OCI-LY1 (cell line): Measurements from ENCODE around the gene GRK6.
A peak's percentile ranks its signal among the peaks of the same experiment; 100 is the strongest.

Experiments used
- H2AFZ ChIP-seq: fragments of 200-600 bp; sonication (generic), shearing (Covaris generic); 2 replicates; pipeline ENCODE4 v1.6.0; 2014; ENCODE audit warnings: antibody characterized with exemption, mild to moderate bottlenecking, low read length
- H3F3A ChIP-seq: fragments of 200-600 bp; sonication (generic), shearing (Covaris generic); 2 replicates; pipeline ENCODE4 v1.6.0; 2014; ENCODE audit warnings: mild to moderate bottlenecking, antibody characterized with exemption, low read length, moderate library complexity; ENCODE audit not compliant: insufficient read depth
- H3K27ac ChIP-seq: fragments of 200-600 bp; sonication (generic); 2 replicates; pipeline ENCODE4 v1.5.1; 2014; ENCODE audit warnings: low read length, mixed run types, mild to moderate bottlenecking, low read depth; ENCODE audit not compliant: poor library complexity, severe bottlenecking
- H3K27me3 ChIP-seq: fragments of 200-600 bp; sonication (generic); 2 replicates; pipeline ENCODE4 v1.6.0; 2014; ENCODE audit warnings: antibody characterized with exemption, mild to moderate bottlenecking, low read length, moderate library complexity; ENCODE audit not compliant: insufficient read depth
- H3K36me3 ChIP-seq: fragments of 200-600 bp; sonication (generic); 2 replicates; pipeline ENCODE4 v1.6.1; 2014; ENCODE audit warnings: mild to moderate bottlenecking, antibody characterized with exemption, low read length, moderate library complexity, mixed read lengths; ENCODE audit not compliant: insufficient read depth
- H3K4me1 ChIP-seq: fragments of 200-600 bp; sonication (generic); 2 replicates; pipeline ENCODE4 v1.5.1; 2014; ENCODE audit warnings: mild to moderate bottlenecking, low read length, moderate library complexity; ENCODE audit not compliant: insufficient read depth, severe bottlenecking
- H3K4me2 ChIP-seq: fragments of 200-600 bp; sonication (generic), shearing (Covaris generic); 2 replicates; pipeline ENCODE4 v1.6.1; 2014; ENCODE audit warnings: low read length
- H3K4me3 ChIP-seq: fragments of 200-600 bp; sonication (generic); 2 replicates; pipeline ENCODE4 v1.5.1; 2014; ENCODE audit warnings: low read length, low read depth, mild to moderate bottlenecking, mixed read lengths; ENCODE audit not compliant: poor library complexity, severe bottlenecking
- H3K79me2 ChIP-seq: fragments of 200-600 bp; shearing (Covaris generic); 2 replicates; pipeline ENCODE4 v1.6.1; 2016; ENCODE audit warnings: mixed run types, low read length, mixed read lengths; ENCODE audit not compliant: insufficient read depth
- H3K9ac ChIP-seq: fragments of 200-600 bp; sonication (generic), shearing (Covaris generic); 2 replicates; pipeline ENCODE4 v1.6.1; 2014; ENCODE audit warnings: mild to moderate bottlenecking, low read length, mixed read lengths
- H3K9me2 ChIP-seq: fragments of 200-600 bp; sonication (generic), shearing (Covaris generic); 2 replicates; pipeline ENCODE4 v1.6.1; 2014; ENCODE audit warnings: low read depth, mild to moderate bottlenecking, low read length, mixed read lengths
- H3K9me3 ChIP-seq: fragments of 200-600 bp; shearing (Covaris generic); 2 replicates; pipeline ENCODE4 v1.6.1; 2014; ENCODE audit warnings: low read length, mixed read lengths
- H4K20me1 ChIP-seq: fragments of 200-600 bp; sonication (generic), shearing (Covaris generic); 2 replicates; pipeline ENCODE4 v1.6.0; 2016; ENCODE audit warnings: mild to moderate bottlenecking, low read length; ENCODE audit not compliant: insufficient read depth
- EZH2 ChIP-seq: fragments of 200-600 bp; sonication (generic), shearing (Covaris generic); IDR thresholded peaks from 2 replicates; pipeline ENCODE4 v1.8.0; 2017; ENCODE audit warnings: borderline replicate concordance, mixed run types, mild to moderate bottlenecking, antibody characterized with exemption, low read length, moderate library complexity, mixed read lengths
- TF ChIP-seq, protein P1 (sequence below): fragments of 200-600 bp; sonication (generic), shearing (Covaris generic); IDR thresholded peaks from 2 replicates; pipeline ENCODE4 v1.5.1; 2017; ENCODE audit warnings: mild to moderate bottlenecking, antibody characterized with exemption, low read length, moderate library complexity, mixed read lengths

The GRK6 gene

DNA sequence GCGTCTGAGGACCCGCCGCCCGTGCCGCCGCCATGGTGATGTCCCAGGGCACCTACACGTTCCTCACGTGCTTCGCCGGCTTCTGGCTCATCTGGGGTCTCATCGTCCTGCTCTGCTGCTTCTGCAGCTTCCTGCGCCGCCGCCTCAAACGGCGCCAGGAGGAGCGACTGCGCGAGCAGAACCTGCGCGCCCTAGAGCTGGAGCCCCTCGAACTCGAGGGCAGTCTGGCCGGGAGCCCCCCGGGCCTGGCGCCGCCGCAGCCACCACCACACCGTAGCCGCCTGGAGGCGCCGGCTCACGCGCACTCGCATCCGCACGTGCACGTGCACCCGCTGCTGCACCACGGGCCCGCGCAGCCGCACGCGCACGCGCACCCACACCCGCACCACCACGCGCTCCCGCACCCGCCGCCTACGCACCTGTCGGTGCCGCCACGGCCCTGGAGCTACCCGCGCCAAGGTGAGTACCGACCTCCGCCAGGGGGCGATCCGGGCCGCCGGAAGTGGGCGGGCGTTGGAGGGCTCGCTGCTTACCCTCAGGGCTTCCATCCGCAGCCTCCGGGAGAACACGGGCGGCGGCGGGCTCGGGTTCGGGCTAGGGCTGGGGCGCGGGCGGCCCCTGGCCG, 28.7 kb downstream of the GRK6 start:
- H3K36me3 ChIP-seq = peaks cover 33% of the 10 kb centered on the region; the same call in 1 of the 2 replicates
- no peaks in the 10 kb centered on the region for H3F3A ChIP-seq
- H3K79me2 ChIP-seq = no peaks in the 10 kb centered on the region
- H3K4me2 ChIP-seq = peak overlapping the region; percentile 83
- H3K4me3 ChIP-seq = peak overlapping the region; percentile 78
- no peak overlapping the region for H2AFZ ChIP-seq
- H3K27me3 ChIP-seq = no peaks in the 10 kb centered on the region
- TF ChIP-seq, protein P1, sequence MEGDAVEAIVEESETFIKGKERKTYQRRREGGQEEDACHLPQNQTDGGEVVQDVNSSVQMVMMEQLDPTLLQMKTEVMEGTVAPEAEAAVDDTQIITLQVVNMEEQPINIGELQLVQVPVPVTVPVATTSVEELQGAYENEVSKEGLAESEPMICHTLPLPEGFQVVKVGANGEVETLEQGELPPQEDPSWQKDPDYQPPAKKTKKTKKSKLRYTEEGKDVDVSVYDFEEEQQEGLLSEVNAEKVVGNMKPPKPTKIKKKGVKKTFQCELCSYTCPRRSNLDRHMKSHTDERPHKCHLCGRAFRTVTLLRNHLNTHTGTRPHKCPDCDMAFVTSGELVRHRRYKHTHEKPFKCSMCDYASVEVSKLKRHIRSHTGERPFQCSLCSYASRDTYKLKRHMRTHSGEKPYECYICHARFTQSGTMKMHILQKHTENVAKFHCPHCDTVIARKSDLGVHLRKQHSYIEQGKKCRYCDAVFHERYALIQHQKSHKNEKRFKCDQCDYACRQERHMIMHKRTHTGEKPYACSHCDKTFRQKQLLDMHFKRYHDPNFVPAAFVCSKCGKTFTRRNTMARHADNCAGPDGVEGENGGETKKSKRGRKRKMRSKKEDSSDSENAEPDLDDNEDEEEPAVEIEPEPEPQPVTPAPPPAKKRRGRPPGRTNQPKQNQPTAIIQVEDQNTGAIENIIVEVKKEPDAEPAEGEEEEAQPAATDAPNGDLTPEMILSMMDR = peak; percentile 80
- TF ChIP-seq EZH2 = no peak
- H3K4me1 ChIP-seq = peaks cover 36% of the 10 kb centered on the region
- no peaks in the 10 kb centered on the region for H3K9me2 ChIP-seq
- H3K9me3 ChIP-seq = no peaks in the 10 kb centered on the region
- H4K20me1 ChIP-seq = no peaks in the 10 kb centered on the region
- H3K9ac ChIP-seq = peak overlapping the region; percentile 91
- H3K27ac ChIP-seq = peak overlapping the region; percentile 96

DNA sequence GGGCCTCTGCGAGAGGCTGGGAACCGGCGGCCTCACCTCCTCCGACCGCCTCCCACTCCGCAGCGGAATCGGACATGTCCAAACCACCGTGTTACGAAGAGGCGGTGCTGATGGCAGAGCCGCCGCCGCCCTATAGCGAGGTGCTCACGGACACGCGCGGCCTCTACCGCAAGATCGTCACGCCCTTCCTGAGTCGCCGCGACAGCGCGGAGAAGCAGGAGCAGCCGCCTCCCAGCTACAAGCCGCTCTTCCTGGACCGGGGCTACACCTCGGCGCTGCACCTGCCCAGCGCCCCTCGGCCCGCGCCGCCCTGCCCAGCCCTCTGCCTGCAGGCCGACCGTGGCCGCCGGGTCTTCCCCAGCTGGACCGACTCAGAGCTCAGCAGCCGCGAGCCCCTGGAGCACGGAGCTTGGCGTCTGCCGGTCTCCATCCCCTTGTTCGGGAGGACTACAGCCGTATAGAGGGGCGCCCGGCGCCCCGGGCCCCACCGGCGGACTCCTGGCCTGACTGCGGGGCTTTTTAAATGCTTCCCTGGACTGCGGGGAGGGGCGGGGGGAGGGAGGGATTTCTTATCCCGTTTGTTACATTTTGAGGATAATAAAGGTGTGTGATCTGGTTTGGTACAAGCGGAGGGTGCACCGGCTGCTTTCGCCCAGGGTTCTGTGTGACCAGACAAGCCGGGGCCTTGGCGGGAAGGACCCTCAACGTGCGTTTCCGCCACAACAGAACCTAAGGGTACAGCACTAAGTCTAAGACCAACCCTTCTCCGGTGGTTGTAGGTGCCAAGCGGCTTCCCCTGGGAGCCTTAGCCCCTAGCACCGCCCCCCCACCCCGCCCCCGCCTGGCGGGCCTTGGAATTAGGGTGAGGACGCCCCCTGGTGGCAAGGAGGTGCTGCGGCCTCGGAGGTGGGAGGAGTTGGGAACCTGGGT, 29.4 kb downstream of the GRK6 start:
- peaks cover 36% of the 10 kb centered on the region for H3K4me1 ChIP-seq
- peak overlapping the region; percentile 83 for H3K4me2 ChIP-seq
- H3K9ac ChIP-seq = peak overlapping the region; percentile 91
- H3K9me2 ChIP-seq = no peaks in the 10 kb centered on the region
- H2AFZ ChIP-seq = no peak overlapping the region
- peak overlapping the region; percentile 78 for H3K4me3 ChIP-seq
- H4K20me1 ChIP-seq = no peaks in the 10 kb centered on the region
- H3K27ac ChIP-seq = peak overlapping the region; percentile 96
- peaks cover 39% of the 10 kb centered on the region; the same call in 1 of the 2 replicates for H3K36me3 ChIP-seq
- no peaks in the 10 kb centered on the region for H3F3A ChIP-seq
- no peak for TF ChIP-seq EZH2
- TF ChIP-seq, protein P1 = peak; percentile 94
- no peaks in the 10 kb centered on the region for H3K79me2 ChIP-seq
- no peaks in the 10 kb centered on the region for H3K9me3 ChIP-seq
- H3K27me3 ChIP-seq = no peaks in the 10 kb centered on the region

DNA sequence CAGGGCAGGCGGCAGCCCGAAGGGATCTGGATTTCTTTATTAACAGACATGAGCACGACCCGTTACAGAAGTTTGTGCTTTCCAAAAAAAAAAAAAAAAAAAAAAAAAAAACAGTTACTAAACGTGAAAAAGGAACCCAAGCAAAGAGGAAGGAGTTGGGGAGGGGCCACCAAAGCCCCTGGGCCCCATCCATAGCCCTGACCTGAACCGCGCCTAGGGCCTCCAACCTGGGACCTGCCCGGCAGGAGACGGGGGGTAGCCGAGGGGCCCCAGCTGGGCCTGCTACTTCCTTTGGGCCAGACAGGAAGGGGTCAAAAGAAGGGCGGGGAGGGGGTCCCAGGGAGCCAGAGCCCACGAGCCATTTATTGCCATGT, 30.1 kb downstream of the GRK6 start:
- no peaks in the 10 kb centered on the region for H4K20me1 ChIP-seq
- no peak overlapping the region for H3K9ac ChIP-seq
- H2AFZ ChIP-seq = no peak overlapping the region
- no peaks in the 10 kb centered on the region for H3K79me2 ChIP-seq
- H3K9me2 ChIP-seq = no peaks in the 10 kb centered on the region
- H3K4me1 ChIP-seq = peaks cover 36% of the 10 kb centered on the region
- no peak for TF ChIP-seq EZH2
- TF ChIP-seq, protein P1 = peak; percentile 9; the same call in 1 of the 2 replicates
- H3F3A ChIP-seq = no peaks in the 10 kb centered on the region
- peak overlapping the region; percentile 96 for H3K27ac ChIP-seq
- no peak overlapping the region for H3K4me3 ChIP-seq
- H3K4me2 ChIP-seq = peak overlapping the region; percentile 83; the same call in 1 of the 2 replicates
- peaks cover 39% of the 10 kb centered on the region; the same call in 1 of the 2 replicates for H3K36me3 ChIP-seq
- H3K9me3 ChIP-seq = no peaks in the 10 kb centered on the region
- H3K27me3 ChIP-seq = no peaks in the 10 kb centered on the region
